Raji (cell line): ENCODE results near the gene GSTT4.
"Not testable (repeated sequence)": the region's sequence is repeated elsewhere in the genome, so short reads cannot be mapped to it uniquely, and the experiment has no call there.

Experiments used
- POLR2A ChIP-seq: IDR thresholded peaks from 2 replicates; pipeline ENCODE4 v1.6.1; 2011; ENCODE audit warnings: low read depth, low read length, control low read depth; ENCODE audit not compliant: insufficient read depth

Gene GSTT4

GRCh38 chr22:24007253-24008021 is 2.2 kb upstream of the GSTT4 start:
- no peak for TF ChIP-seq POLR2A

- TF ChIP-seq POLR2A, result no peak
Measured at GRCh38 chr22:24006914-24007214, 1.6 kb upstream of the GSTT4 start.

- TF ChIP-seq POLR2A, result no peak
Measured at GRCh38 chr22:24006207-24006913, 1.1 kb upstream of the GSTT4 start.

GRCh38 chr22:24003887-24004286 is 1.4 kb downstream of the GSTT4 start:
- TF ChIP-seq POLR2A, result no peak

GRCh38 chr22:24002851-24003250 is 2.4 kb downstream of the GSTT4 start:
- no peak for TF ChIP-seq POLR2A

- TF ChIP-seq POLR2A, result no peak
Measured at GRCh38 chr22:24002272-24002671, 3.0 kb downstream of the GSTT4 start.

- no peak for TF ChIP-seq POLR2A
Measured at GRCh38 chr22:24001314-24001713, 3.9 kb downstream of the GSTT4 start.

- TF ChIP-seq POLR2A, result no peak
Measured at GRCh38 chr22:23997092-23997491, 8.2 kb downstream of the GSTT4 start.

GRCh38 chr22:23984430-23984829 is 20.8 kb downstream of the GSTT4 start:
- no peak for TF ChIP-seq POLR2A

GRCh38 chr22:23979557-23980240 is 25.6 kb downstream of the GSTT4 start, which contains the start of gene GSTT2:
TSS of gene GSTT2 (plus strand) at chr22:23980134.
- not testable (repeated sequence) for TF ChIP-seq POLR2A

GRCh38 chr22:23974345-23974744 is 30.9 kb downstream of the GSTT4 start, which contains the start of gene DDT:
TSS of gene DDT (minus strand) at chr22:23974441. CDS start at chr22:23974414, 27 bp downstream.
- TF ChIP-seq POLR2A, result not testable (repeated sequence)

- TF ChIP-seq POLR2A, result peak; percentile 47; the same call in 1 of the 2 replicates
Measured at GRCh38 chr22:23970816-23971486, 34.3 kb downstream of the GSTT4 start.

- no peak for TF ChIP-seq POLR2A
Measured at GRCh38 chr22:23970201-23970641, 35.0 kb downstream of the GSTT4 start.

GRCh38 chr22:23969071-23969470 is 36.2 kb downstream of the GSTT4 start:
- TF ChIP-seq POLR2A, result no peak

GRCh38 chr22:23966568-23966967 is 38.7 kb downstream of the GSTT4 start, which contains the start of gene DDTL:
TSS of gene DDTL (plus strand) at chr22:23966888. CDS start at chr22:23966915, 27 bp downstream.
- not testable (repeated sequence) for TF ChIP-seq POLR2A
